Lung (tissue), 12 donors: ENCODE measurements around the gene SAMSN1. TPM values are rescaled to one million over a fixed set of nuclear protein-coding genes. Genes with fewer than 3 reads are reported as not detected.

Source experiments
- ATAC-seq: fragments of 200-7000 bp; cut with Tn5 transposase; one replicate; pipeline ENCODE4 v1.9.1; 2020; ENCODE audit warnings: moderate number of reproducible peaks; ENCODE audit not compliant: insufficient read depth, low FRiP score
- DNase-seq, 3 donors: peaks; one replicate each; pipeline ENCODE4 v3.0.0-alpha.2; 2013 to 2017
- H3K27ac ChIP-seq, 2 donors: one replicate each; pipeline ENCODE4 v1.5.1; 2013; ENCODE audit warnings: mild to moderate bottlenecking in 2 of 2, moderate library complexity in 2 of 2, control low read depth in 1 of 2, inconsistent platforms in 1 of 2, low read depth in 1 of 2, low read length in 1 of 2
- H3K27me3 ChIP-seq, 3 donors: one replicate each; pipeline ENCODE4 v1.5.1; 2013; ENCODE audit warnings: low read length in 2 of 3; ENCODE audit not compliant: control insufficient read depth in 3 of 3, insufficient read depth in 3 of 3
- H3K36me3 ChIP-seq, 4 donors: one replicate each; pipeline ENCODE4 v1.5.1; 2013; ENCODE audit warnings: low read length in 4 of 4, mild to moderate bottlenecking in 1 of 4, moderate library complexity in 1 of 4; ENCODE audit not compliant: control insufficient read depth in 4 of 4, insufficient read depth in 4 of 4
- H3K4me1 ChIP-seq, 5 donors: one replicate each; pipeline ENCODE4 v1.5.1; 2013; ENCODE audit warnings: low read length in 5 of 5, mild to moderate bottlenecking in 2 of 5, moderate library complexity in 1 of 5; ENCODE audit not compliant: control insufficient read depth in 5 of 5, insufficient read depth in 5 of 5
- H3K4me3 ChIP-seq: one replicate; pipeline ENCODE4 v1.5.1; 2013; ENCODE audit warnings: mild to moderate bottlenecking, control low read depth, moderate library complexity
- H3K9ac ChIP-seq, 2 donors: one replicate each; pipeline ENCODE4 v1.5.1; 2013; ENCODE audit warnings: low read length in 2 of 2, control low read depth in 1 of 2; ENCODE audit not compliant: insufficient read depth in 1 of 2
- H3K9me3 ChIP-seq, 4 donors: one replicate each; pipeline ENCODE4 v1.5.1; 2013; ENCODE audit warnings: low read length in 3 of 4, mild to moderate bottlenecking in 1 of 4, moderate library complexity in 1 of 4; ENCODE audit not compliant: control insufficient read depth in 4 of 4, insufficient read depth in 3 of 4
- CTCF ChIP-seq: IDR thresholded peaks from 2 replicates; pipeline ENCODE4 v1.5.1; 2012; ENCODE audit warnings: mild to moderate bottlenecking; ENCODE audit errors: control extremely low read depth, extremely low read depth
- WGBS, 2 donors: extraction: QIAGEN DNeasy Blood & Tissue Kit; methylation state at CpG; one replicate each; pipeline ENCODE4 v1.1.7; 2013; 5-methylcytosine and 5-hydroxymethylcytosine counted together
- polyA plus RNA-seq, 2 donors: library from polyadenylated mRNA; stranded (reverse); fragments of 200-250 nt; gene quantifications; one replicate each; pipeline ENCODE4 v1.2.1, GENCODE V29; 2013
- total RNA-seq, 2 donors: library from RNA; depleted of rRNA in 1 of 2; stranded (reverse); fragments of >200 nt in 1 of 2; gene quantifications; one replicate each; pipeline ENCODE4 v1.2.1, GENCODE V29; 2014 to 2021
- donor health status: control.
- donor health status: control.
- donor health status: Bipolar disorder and iron deficiency.
- donor health status: healthy.
- donor health status: DM: yes; HTN: yes; CAD: no.

The SAMSN1 gene
- total and polyA plus RNA-seq, 4 donors = 6.4 to 184 (median 16.1) TPM

GRCh38 chr21:14492931-14493330 is 53.2 kb downstream of the SAMSN1 start:
- no peak overlapping the region for H3K4me3 ChIP-seq
- 13 to 68% methylated on average over 4 of the region's 4 CpGs for whole genome bisulfite sequencing, 2 donors
- peaks cover 0 to 2% (median 0%) of the 10 kb centered on the region in 5 donors for H3K4me1 ChIP-seq
- no peaks in the 10 kb centered on the region for H3K9me3 ChIP-seq
- DNase-seq (no peak), ATAC-seq (no peak)
- no peak overlapping the region for H3K27ac ChIP-seq
- H3K36me3 ChIP-seq = no peaks in the 10 kb centered on the region
- no peak for TF ChIP-seq CTCF
- H3K9ac ChIP-seq = no peak overlapping the region
- no peaks in the 10 kb centered on the region for H3K27me3 ChIP-seq

GRCh38 chr21:14491269-14491681 is 54.8 kb downstream of the SAMSN1 start:
- Histone ChIP-seq H3K4me3 (no peak overlapping the region), H3K27ac (no peak overlapping the region), H3K9ac (no peak overlapping the region), H3K27me3 (no peaks in the 10 kb centered on the region), H3K9me3 (no peaks in the 10 kb centered on the region), H3K36me3 (no peaks in the 10 kb centered on the region), H3K4me1 (peaks cover 0 to 2% (median 0%) of the 10 kb centered on the region in 5 donors)
- WGBS, 2 donors = 83 to 95% methylated on average over 1 of the region's 1 CpG
- ATAC-seq (no peak), DNase-seq (no peak)
- TF ChIP-seq CTCF = no peak

GRCh38 chr21:14488672-14489204 is 57.4 kb downstream of the SAMSN1 start:
- H3K27me3 ChIP-seq = no peaks in the 10 kb centered on the region
- WGBS, 2 donors = 89 to 92% methylated on average over 5 of the region's 5 CpGs
- ATAC-seq = no peak

More at GRCh38 chr21:14488672-14489204, 57.4 kb downstream of the SAMSN1 start:
- Histone ChIP-seq H3K27ac (no peak overlapping the region), H3K9me3 (no peaks in the 10 kb centered on the region), H3K9ac (no peak overlapping the region), H3K4me3 (no peak overlapping the region), H3K4me1 (peaks cover 0 to 2% (median 0%) of the 10 kb centered on the region in 5 donors), H3K36me3 (no peaks in the 10 kb centered on the region)
- DNase-seq = no peak
- TF ChIP-seq CTCF = no peak
